Putamen (tissue), 1 donor: ENCODE data around the gene GMPR2.
A peak's percentile ranks its signal among the peaks of the same experiment; 100 is the strongest.

ENCODE experiments used
- DNase-seq: peaks from one replicate; pipeline ENCODE4 v3.0.0-alpha.2; 2016; ENCODE audit warnings: low spot score

Gene GMPR2

GRCh38 chr14:24232645-24233537 is at the start of gene GMPR2:
GMPR2 (plus strand) TSS chr14:24232929; CDS start chr14:24233254, 325 bp downstream.
- DNase-seq = no peak

- DNase-seq = no peak
Observed at GRCh38 chr14:24183014-24183481, 49.7 kb upstream of the GMPR2 start.

GRCh38 chr14:24184104-24184970 is 48.4 kb upstream of the GMPR2 start:
- no peak for DNase-seq

- DNase-seq = no peak
Observed at GRCh38 chr14:24185026-24185425, 47.7 kb upstream of the GMPR2 start.

- DNase-seq = no peak
Observed at GRCh38 chr14:24185741-24186140, 47.0 kb upstream of the GMPR2 start.

GRCh38 chr14:24186831-24187538 is 45.7 kb upstream of the GMPR2 start:
- DNase-seq = no peak

GRCh38 chr14:24187539-24187915 is 45.2 kb upstream of the GMPR2 start:
- DNase-seq = no peak

- DNase-seq = peak; percentile 96
Observed at GRCh38 chr14:24188251-24189058, 44.3 kb upstream of the GMPR2 start, which contains the start of gene IPO4. IPO4 (minus strand) TSS chr14:24188816; CDS start chr14:24188787, 29 bp downstream.

- DNase-seq = no peak
Observed at GRCh38 chr14:24189059-24189375, 43.7 kb upstream of the GMPR2 start.

- no peak for DNase-seq
Observed at GRCh38 chr14:24189460-24189859, 43.3 kb upstream of the GMPR2 start.

- DNase-seq = no peak
Observed at GRCh38 chr14:24190416-24190815, 42.3 kb upstream of the GMPR2 start.

- no peak for DNase-seq
Observed at GRCh38 chr14:24192933-24193332, 39.8 kb upstream of the GMPR2 start.

- no peak for DNase-seq
Observed at GRCh38 chr14:24194186-24194872, 38.4 kb upstream of the GMPR2 start.

GRCh38 chr14:24194873-24195185 is 37.9 kb upstream of the GMPR2 start:
- DNase-seq = no peak

GRCh38 chr14:24195186-24196070 is 37.3 kb upstream of the GMPR2 start, which contains the start of gene TM9SF1:
TM9SF1 (minus strand) TSS chr14:24195441; CDS start chr14:24195019, 422 bp downstream.
- peak; percentile 74 for DNase-seq

GRCh38 chr14:24196071-24197055 is 36.4 kb upstream of the GMPR2 start:
- no peak for DNase-seq

- DNase-seq = no peak
Observed at GRCh38 chr14:24197056-24197450, 35.7 kb upstream of the GMPR2 start.

- no peak for DNase-seq
Observed at GRCh38 chr14:24198814-24199524, 33.8 kb upstream of the GMPR2 start.
